Endothelial cell of umbilical vein (primary cell): ENCODE results near the gene ELF3. TPM values are rescaled to one million over a fixed set of nuclear protein-coding genes. Genes with fewer than 3 reads are reported as not detected.

Source experiments
- BruUV-seq: library from RNA; stranded (reverse); fragments of 400-500 nt; replicated peaks from 2 replicates; lab custom pipeline; 2021; lab: Mats Ljungman, UMichigan
- CTCF ChIA-PET: fragments of 300-600, 350-600 bp; sonication (Branson Sonifier 250); formaldehyde crosslinking; loops from one replicate; lab custom pipeline; 2021; ENCODE audit warnings: antibody characterized with exemption, inconsistent platforms; lab: Charles Lee
- POLR2A ChIA-PET: fragments of 300-600, 350-600 bp; sonication (Branson Sonifier 250); formaldehyde crosslinking; loops from one replicate; lab custom pipeline; 2021; ENCODE audit warnings: antibody characterized with exemption, inconsistent platforms; lab: Charles Lee
- DNase-seq: peaks from one replicate; pipeline ENCODE4 v3.0.0-alpha.2; 2011; ENCODE audit warnings: low read depth, low spot score
- FAIRE-seq: peaks from 2 replicates; lab custom pipeline; 2011; peaks lifted over from hg19 to GRCh38; lab: Jason Lieb, UNC
- H2AFZ ChIP-seq: 2 replicates; pipeline ENCODE4 v1.6.0; 2012; ENCODE audit warnings: low read depth, low read length, control low read depth, inconsistent platforms
- H3K27ac ChIP-seq: 2 replicates; pipeline ENCODE4 v1.5.1; 2011; ENCODE audit warnings: low read depth, mild to moderate bottlenecking, control low read depth, low read length, moderate library complexity; ENCODE audit not compliant: insufficient read depth
- H3K27me3 ChIP-seq, 2 experiments: 2 replicates each; pipeline versions ENCODE4 v1.6.0 to v1.6.1; 2011; ENCODE audit warnings: low read length in 2 of 2, mixed read lengths in 1 of 2; ENCODE audit not compliant: control insufficient read depth in 2 of 2, insufficient read depth in 2 of 2
- H3K36me3 ChIP-seq, 2 experiments: 2 replicates in 1 of 2; 3 replicates in 1 of 2; pipeline ENCODE4 v1.5.1; 2011; ENCODE audit warnings: low read length in 2 of 2, mild to moderate bottlenecking in 1 of 2, moderate library complexity in 1 of 2; ENCODE audit not compliant: control insufficient read depth in 2 of 2, insufficient read depth in 2 of 2; ENCODE audit errors: extremely low read depth in 1 of 2
- H3K4me1 ChIP-seq: 3 replicates; pipeline ENCODE4 v1.5.1; 2011; ENCODE audit warnings: mild to moderate bottlenecking, low read length; ENCODE audit not compliant: control insufficient read depth, insufficient read depth; ENCODE audit errors: extremely low read depth
- H3K4me2 ChIP-seq: 2 replicates; pipeline ENCODE4 v1.6.1; 2011; ENCODE audit warnings: low read length, control low read depth, mixed read lengths; ENCODE audit not compliant: insufficient read depth
- H3K4me3 ChIP-seq, 3 experiments: fragments of 200-600 bp in 1 of 3; sonication (generic), shearing (Covaris generic) in 1 of 3; replicated peaks in 1 of 3; 2 replicates each; pipeline ENCODE4 v1.5.1; 2011 to 2016; ENCODE audit warnings: control low read depth in 3 of 3, low read length in 3 of 3, mild to moderate bottlenecking in 2 of 3, inconsistent platforms in 1 of 3, low read depth in 1 of 3, moderate library complexity in 1 of 3; ENCODE audit not compliant: insufficient read depth in 1 of 3
- H3K79me2 ChIP-seq: 2 replicates; pipeline ENCODE4 v1.6.0; 2012; ENCODE audit warnings: low read length, inconsistent platforms; ENCODE audit not compliant: control insufficient read depth, insufficient read depth
- H3K9ac ChIP-seq: replicated peaks from 2 replicates; pipeline ENCODE3; 2011; ENCODE audit warnings: low read length, control low read depth; ENCODE audit not compliant: insufficient read depth; ENCODE audit errors: extremely low read depth
- H3K9me1 ChIP-seq: replicated peaks from 3 replicates; pipeline ENCODE4 v1.6.0; 2011; ENCODE audit warnings: mild to moderate bottlenecking, low read length; ENCODE audit not compliant: control insufficient read depth, insufficient read depth; ENCODE audit errors: extremely low read depth
- H3K9me3 ChIP-seq: replicated peaks from 2 replicates; pipeline ENCODE4 v1.5.1; 2012; ENCODE audit warnings: low read length, inconsistent platforms; ENCODE audit not compliant: control insufficient read depth, insufficient read depth
- H4K20me1 ChIP-seq: replicated peaks from 2 replicates; pipeline ENCODE3; 2011; ENCODE audit warnings: mild to moderate bottlenecking, low read length; ENCODE audit not compliant: control insufficient read depth, insufficient read depth; ENCODE audit errors: extremely low read depth
- CTCF ChIP-seq, 2 donors: IDR thresholded peaks; 1 replicate in 1 of 2; 2 replicates in 1 of 2; pipeline ENCODE4 v1.5.1; 2011; ENCODE audit warnings: low read length in 2 of 2, mild to moderate bottlenecking in 2 of 2, moderate library complexity in 2 of 2, control low read depth in 1 of 2, inconsistent platforms in 1 of 2, low read depth in 1 of 2; ENCODE audit not compliant: insufficient read depth in 1 of 2; ENCODE audit errors: extremely low read depth in 1 of 2
- EZH2 ChIP-seq: IDR thresholded peaks from 2 replicates; pipeline ENCODE4 v1.6.1; 2012; ENCODE audit warnings: borderline replicate concordance, low read depth, mild to moderate bottlenecking, moderate library complexity, low read length, inconsistent platforms; ENCODE audit not compliant: severe bottlenecking
- FOS ChIP-seq: IDR thresholded peaks from 2 replicates; pipeline ENCODE4 v1.6.1; 2011; ENCODE audit warnings: mild to moderate bottlenecking, low read length, moderate library complexity, borderline replicate concordance; ENCODE audit not compliant: insufficient read depth
- GATA2 ChIP-seq: IDR thresholded peaks from 2 replicates; pipeline ENCODE4 v1.7.0; 2011; ENCODE audit warnings: low read depth, mild to moderate bottlenecking, moderate library complexity, mixed read lengths, low read length; ENCODE audit not compliant: insufficient read length, insufficient read depth
- JUN ChIP-seq: IDR thresholded peaks from 2 replicates; pipeline ENCODE4 v1.6.1; 2011; ENCODE audit warnings: borderline replicate concordance, low read depth; ENCODE audit not compliant: insufficient read length, insufficient read depth
- MAX ChIP-seq: IDR thresholded peaks from 2 replicates; pipeline ENCODE4 v1.6.1; 2011; ENCODE audit not compliant: insufficient read depth, insufficient read length
- MYC ChIP-seq: IDR thresholded peaks from one replicate; pipeline ENCODE4 v1.6.1; 2011; ENCODE audit warnings: mild to moderate bottlenecking, low read depth, low read length
- POLR2A ChIP-seq: IDR thresholded peaks from 2 replicates; pipeline ENCODE4 v1.6.1; 2012; ENCODE audit warnings: low read depth, mild to moderate bottlenecking, control low read depth, low read length
- POLR2AphosphoS5 ChIP-seq: IDR thresholded peaks from 2 replicates; pipeline ENCODE4 v1.6.1; 2012; ENCODE audit warnings: low read depth, mild to moderate bottlenecking, control low read depth, low read length, moderate library complexity; ENCODE audit not compliant: insufficient read depth
- dilution Hi-C: fragments of 300-500 bp; cut with MboI; formaldehyde crosslinking; loops from one replicate; pipeline ENCODE4 v1.15.0; 2019; ENCODE audit warnings: low sequenced_read_pairs; ENCODE audit not compliant: extremely low pct_ligation_motif_present
- intact Hi-C: fragments of 100-400 bp; cut with micrococcal nuclease; formaldehyde crosslinking; loops from one replicate; pipeline ENCODE4 v1.10.0; 2022
- polyA plus RNA-seq, 4 experiments: library from polyadenylated mRNA; depleted of rRNA in 3 of 4; stranded (reverse) in 3 of 4; unstranded in 1 of 4; fragments of >200 nt; gene quantifications; 2 replicates each; pipeline versions ENCODE4 v1.2.1 to v1.2.3, GENCODE V29; 2011 to 2012; ENCODE audit warnings: missing spikeins in 1 of 4
- total RNA-seq: library from RNA; stranded (reverse); gene quantifications from 2 replicates; pipeline ENCODE4 v1.2.3, GENCODE V29; 2021

ELF3 gene
- total and polyA plus RNA-seq, 2 donors (not counting 3 experiments of a cell fraction or from before 2014, with no cell fraction given), result 0.07 to 0.29 TPM

- no peaks in the 10 kb centered on the region for H3K4me1 ChIP-seq
- ChIA-PET CTCF (interaction anchor here (1.1 to 1.4 kb wide), 3 partner anchors 10 to 100 kb away, joined by 3 to 6 read pairs (median 6); no protein-coding TSS in a partner anchor), POLR2A (no interaction called here)
- H3K27ac ChIP-seq, result no peak overlapping the region
- FAIRE-seq (no peak), DNase-seq (no peak)
- H2AFZ ChIP-seq, result no peak overlapping the region
- BruUV-seq, result no TSS peak
- TF ChIP-seq GATA2 (no peak), POLR2AphosphoS5 (no peak), JUN (no peak), MYC (no peak), CTCF (IDR thresholded peaks at IDR 0.05; ENCODE audit: extremely low read depth in 1 of 2, insufficient read depth in 1 of 2, low read depth in 1 of 2, low read length in 2 of 2) (no peak), EZH2 (no peak), POLR2A (no peak), FOS (no peak), MAX (no peak)
- H3K36me3 ChIP-seq, result no peaks in the 10 kb centered on the region
- intact Hi-C loops, result no loop called here
- H3K9ac ChIP-seq, result no peak overlapping the region
- dilution Hi-C loops, result no loop called here
- H3K9me3 ChIP-seq, result no peaks in the 10 kb centered on the region
- no peak overlapping the region for H3K4me2 ChIP-seq
- peaks cover 5 to 10% of the 10 kb centered on the region in 2 experiments for H3K27me3 ChIP-seq
- H3K9me1 ChIP-seq, result no peaks in the 10 kb centered on the region
- H3K79me2 ChIP-seq, result no peaks in the 10 kb centered on the region
- H4K20me1 ChIP-seq, result no peaks in the 10 kb centered on the region
- H3K4me3 ChIP-seq, result no peak overlapping the region
These were observed 7.5 kb downstream of the ELF3 start for GRCh38 chr1:202017749-202018467.
